Gastroesophageal sphincter (tissue), 4 donors: ENCODE measurements around the gene PPM1H. TPM values are rescaled to one million over a fixed set of nuclear protein-coding genes. Genes with fewer than 3 reads are reported as not detected.

Experiments
- ATAC-seq: fragments of 150-250 bp; one replicate; pipeline ENCODE4 v1.9.1; 2016; ENCODE audit warnings: mild to moderate bottlenecking, moderate library complexity
- H3K27ac ChIP-seq, 4 donors: fragments of 200-600 bp; sonication (generic) in 3 of 4; 1 replicate in 3 of 4; 2 replicates in 1 of 4; pipeline ENCODE4 v1.5.1; 2016 to 2019
- H3K27me3 ChIP-seq: fragments of 200-600 bp; sonication (generic); one replicate; pipeline ENCODE4 v1.5.1; 2019
- H3K36me3 ChIP-seq, 2 donors: fragments of 200-600 bp; sonication (generic); one replicate each; pipeline ENCODE4 v1.5.1; 2019; ENCODE audit warnings: control low read depth in 1 of 2
- H3K4me1 ChIP-seq, 3 donors: fragments of 200-600 bp; sonication (generic); 1 replicate in 2 of 3; 2 replicates in 1 of 3; pipeline ENCODE4 v1.5.1; 2016 to 2019; ENCODE audit warnings: control low read depth in 2 of 3
- H3K4me3 ChIP-seq, 2 donors: fragments of 200-600 bp; sonication (generic); one replicate each; pipeline ENCODE4 v1.5.1; 2019; ENCODE audit warnings: mild to moderate bottlenecking in 1 of 2, moderate library complexity in 1 of 2
- H3K9me3 ChIP-seq, 3 donors: fragments of 200-600 bp; sonication (generic); one replicate each; pipeline ENCODE4 v1.5.1; 2017 to 2019; ENCODE audit warnings: control low read depth in 2 of 3
- CTCF ChIP-seq, 4 experiments: fragments of 200-600 bp in 2 of 4; fragments of 450-650 bp in 2 of 4; sonication (generic) in 1 of 4; IDR thresholded peaks; one replicate each; pipeline ENCODE4 v1.5.1; 2017 to 2019; ENCODE audit warnings: antibody characterized with exemption in 4 of 4, mild to moderate bottlenecking in 2 of 4, moderate library complexity in 2 of 4
- EP300 ChIP-seq: sonication (generic); formaldehyde crosslinking; IDR thresholded peaks from one replicate; pipeline ENCODE4 v1.6.1; 2017; ENCODE audit warnings: antibody characterized with exemption, mild to moderate bottlenecking
- POLR2A ChIP-seq, 2 donors: fragments of 450-650 bp; IDR thresholded peaks; one replicate each; pipeline ENCODE4 v1.6.1; 2017; ENCODE audit warnings: antibody characterized with exemption in 2 of 2, mild to moderate bottlenecking in 2 of 2, moderate library complexity in 1 of 2
- POLR2AphosphoS5 ChIP-seq: sonication (generic); formaldehyde crosslinking; IDR thresholded peaks from one replicate; pipeline ENCODE4 v1.6.1; 2017; ENCODE audit warnings: antibody characterized with exemption
- WGBS, 2 donors: methylation state at CpG; one replicate each; pipeline ENCODE4 v1.1.5; 2018; ENCODE audit warnings: low coverage in 1 of 2; 5-methylcytosine and 5-hydroxymethylcytosine counted together
- total RNA-seq, 4 donors: library from RNA; depleted of rRNA; stranded (reverse); fragments of >200 nt; gene quantifications; one replicate each; pipeline ENCODE4 v1.1.0, GENCODE V29; 2016

The PPM1H gene
- total RNA-seq, 4 donors from 2014 or later: 1.3 to 1.9 (median 1.6) TPM

- H3K27me3 ChIP-seq: no peaks in the 10 kb centered on the region
- H3K4me3 ChIP-seq: no peak overlapping the region
- H3K4me1 ChIP-seq: no peaks in the 10 kb centered on the region
- H3K27ac ChIP-seq: no peak overlapping the region
- TF ChIP-seq POLR2AphosphoS5: no peak
- TF ChIP-seq POLR2A (IDR thresholded peaks at IDR 0.05): no peak
- TF ChIP-seq CTCF (IDR thresholded peaks at IDR 0.05): no peak
- no peak for TF ChIP-seq EP300
- WGBS, 2 donors: 74 to 90% methylated on average over 2 of the region's 2 CpGs
- H3K36me3 ChIP-seq: no peaks in the 10 kb centered on the region
- no peak for ATAC-seq
- H3K9me3 ChIP-seq: no peaks in the 10 kb centered on the region
Observed at GRCh38 chr12:62847709-62848108, 87.2 kb downstream of the PPM1H start.

- WGBS, 2 donors: 72 to 80% methylated on average over 3 to 4 of the region's 4 CpGs
- no peak overlapping the region for H3K27ac ChIP-seq
- H3K4me1 ChIP-seq: no peaks in the 10 kb centered on the region
- no peaks in the 10 kb centered on the region for H3K36me3 ChIP-seq
- H3K9me3 ChIP-seq: no peaks in the 10 kb centered on the region
- no peak for ATAC-seq
- no peaks in the 10 kb centered on the region for H3K27me3 ChIP-seq
- H3K4me3 ChIP-seq: no peak overlapping the region
- TF ChIP-seq EP300: no peak
- no peak for TF ChIP-seq POLR2AphosphoS5
Observed at GRCh38 chr12:62846491-62846890, 88.5 kb downstream of the PPM1H start.

DNA sequence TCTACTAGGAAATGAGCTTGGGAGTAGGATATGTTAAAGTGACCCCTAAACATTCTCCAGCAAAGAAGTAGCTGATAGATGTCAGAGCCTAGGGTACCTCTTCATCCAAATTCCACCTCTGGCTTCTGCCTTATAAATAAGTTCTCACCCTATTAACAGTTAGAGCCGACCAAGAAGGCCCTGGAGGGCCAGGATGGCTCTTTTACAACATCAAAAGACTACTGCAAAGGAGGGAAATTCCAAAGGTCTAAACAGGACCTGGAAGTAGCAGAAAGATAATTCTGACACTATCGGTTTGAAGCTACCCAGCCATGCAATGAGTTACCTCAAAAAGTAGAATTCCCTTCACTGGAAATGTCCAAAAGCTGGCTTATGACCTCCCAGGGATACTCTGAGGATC is 90.0 kb downstream of the PPM1H start:
- Histone ChIP-seq H3K4me3 (no peak overlapping the region), H3K27ac (no peak overlapping the region), H3K27me3 (no peaks in the 10 kb centered on the region), H3K4me1 (no peaks in the 10 kb centered on the region), H3K9me3 (no peaks in the 10 kb centered on the region), H3K36me3 (no peaks in the 10 kb centered on the region)
- 64 to 80% methylated on average over 1 to 2 of the region's 2 CpGs for WGBS, 2 donors
- TF ChIP-seq CTCF (IDR thresholded peaks at IDR 0.05) (no peak), EP300 (no peak), POLR2AphosphoS5 (no peak), POLR2A (IDR thresholded peaks at IDR 0.05) (no peak)
- no peak for ATAC-seq

GRCh38 chr12:62843716-62844115 is 91.2 kb downstream of the PPM1H start:
- H3K9me3 ChIP-seq: no peaks in the 10 kb centered on the region
- H3K4me3 ChIP-seq: no peak overlapping the region
- ATAC-seq: no peak
- 50 to 58% methylated on average over 1 of the region's 1 CpG for WGBS, 2 donors
- TF ChIP-seq POLR2A (IDR thresholded peaks at IDR 0.05): no peak
- TF ChIP-seq POLR2AphosphoS5: no peak
- no peaks in the 10 kb centered on the region for H3K36me3 ChIP-seq
- H3K27me3 ChIP-seq: no peaks in the 10 kb centered on the region
- no peaks in the 10 kb centered on the region for H3K4me1 ChIP-seq
- no peak overlapping the region for H3K27ac ChIP-seq

DNA sequence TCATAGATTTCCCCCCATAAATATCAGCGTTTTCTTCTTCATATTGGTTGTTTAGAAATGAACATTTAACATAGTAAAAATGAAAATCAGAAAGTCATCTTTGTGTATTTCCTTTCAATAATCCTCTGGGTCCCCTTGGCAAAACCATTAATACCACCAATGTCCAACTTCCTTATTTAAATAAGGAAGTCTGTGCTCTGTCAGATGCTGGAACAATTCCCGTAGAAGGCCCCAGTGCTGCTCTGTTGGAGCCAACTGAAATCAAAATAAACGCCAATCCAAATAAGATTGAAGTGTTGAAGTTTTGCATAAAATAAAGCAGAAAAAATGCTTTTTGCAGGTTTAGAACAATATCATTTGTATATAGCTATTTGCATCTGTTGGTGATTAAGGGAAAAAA is 93.1 kb downstream of the PPM1H start:
- no peaks in the 10 kb centered on the region for H3K9me3 ChIP-seq
- H3K4me3 ChIP-seq: no peak overlapping the region
- no peaks in the 10 kb centered on the region for H3K36me3 ChIP-seq
- ATAC-seq: no peak
- WGBS, 2 donors: 47 to 56% methylated on average over 3 of the region's 3 CpGs
- TF ChIP-seq POLR2A (IDR thresholded peaks at IDR 0.05): no peak
- H3K4me1 ChIP-seq: no peaks in the 10 kb centered on the region
- H3K27ac ChIP-seq: no peak overlapping the region
- H3K27me3 ChIP-seq: no peaks in the 10 kb centered on the region

GRCh38 chr12:62840806-62841205 is 94.1 kb downstream of the PPM1H start:
- WGBS, 2 donors: 80 to 95% methylated on average over 2 to 4 of the region's 4 CpGs
- no peak overlapping the region for H3K27ac ChIP-seq
- TF ChIP-seq EP300 (no peak), CTCF (IDR thresholded peaks at IDR 0.05) (no peak), POLR2AphosphoS5 (no peak), POLR2A (IDR thresholded peaks at IDR 0.05) (no peak)

More at GRCh38 chr12:62840806-62841205, 94.1 kb downstream of the PPM1H start:
- no peaks in the 10 kb centered on the region for H3K36me3 ChIP-seq
- H3K9me3 ChIP-seq: no peaks in the 10 kb centered on the region
- H3K4me1 ChIP-seq: no peaks in the 10 kb centered on the region
- ATAC-seq: no peak
- no peaks in the 10 kb centered on the region for H3K27me3 ChIP-seq
- H3K4me3 ChIP-seq: no peak overlapping the region
